GM12878 (cell line): ENCODE results near the gene CYP4A22. TPM values are rescaled to one million over a fixed set of nuclear protein-coding genes. Genes with fewer than 3 reads are reported as not detected.

ENCODE experiments used
- ATAC-seq: fragments of 200-7000 bp; cut with Tn5 transposase; 3 replicates; pipeline ENCODE4 v1.9.1; 2020; ENCODE audit warnings: mild to moderate bottlenecking, moderate library complexity
- BruUV-seq: library from RNA; stranded (reverse); fragments of 400-500 nt; replicated peaks from 2 replicates; lab custom pipeline; 2021; lab: Mats Ljungman, UMichigan
- CTCF ChIA-PET: fragments of 300-600 bp; sonication (Branson Sonifier 250); formaldehyde crosslinking; extraction: SDS; loops from one replicate; lab custom pipeline; 2021; ENCODE audit warnings: inconsistent platforms; lab: Yijun Ruan, JAX
- POLR2A ChIA-PET: fragments of 350-600 bp; formaldehyde crosslinking; extraction: SDS; loops from one replicate; lab custom pipeline; 2021; ENCODE audit warnings: inconsistent platforms; lab: Charles Lee
- RAD21 ChIA-PET: fragments of 300-600 bp; sonication (Branson Sonifier 250); formaldehyde crosslinking; loops from one replicate; lab custom pipeline; 2023; ENCODE audit warnings: antibody characterized with exemption; ENCODE audit not compliant: unreplicated experiment; lab: Charles Lee
- SMC1A ChIA-PET: fragments of 300-600 bp; sonication (Branson Sonifier 250); formaldehyde crosslinking; loops from one replicate; lab custom pipeline; 2023; ENCODE audit not compliant: unreplicated experiment, uncharacterized antibody; lab: Charles Lee
- DNase-seq: peaks from one replicate; pipeline ENCODE4 v3.0.0-alpha.2; 2011; ENCODE audit warnings: low read depth, low spot score
- FAIRE-seq: peaks from 3 replicates; lab custom pipeline; 2011; peaks lifted over from hg19 to GRCh38; lab: Jason Lieb, UNC
- H2AFZ ChIP-seq: 2 replicates; pipeline ENCODE4 v1.6.0; 2011; ENCODE audit warnings: low read depth, low read length, control low read depth; ENCODE audit not compliant: control insufficient read depth
- H3K27ac ChIP-seq: 2 replicates; pipeline ENCODE4 v1.5.1; 2011; ENCODE audit warnings: control low read depth; ENCODE audit not compliant: control insufficient read depth, insufficient read depth
- H3K27me3 ChIP-seq, 2 experiments: replicated peaks in 1 of 2; 2 replicates each; pipeline versions ENCODE4 v1.6.0 to v1.6.1; 2011; ENCODE audit warnings: low read length in 1 of 2; ENCODE audit not compliant: control insufficient read depth in 2 of 2, insufficient read depth in 2 of 2
- H3K36me3 ChIP-seq, 2 experiments: 2 replicates each; pipeline ENCODE4 v1.5.1; 2011; ENCODE audit warnings: low read length in 1 of 2; ENCODE audit not compliant: control insufficient read depth in 2 of 2, insufficient read depth in 2 of 2
- H3K4me1 ChIP-seq: 2 replicates; pipeline ENCODE4 v1.6.1; 2011; ENCODE audit warnings: mild to moderate bottlenecking, low read length, moderate library complexity, mixed read lengths; ENCODE audit not compliant: control insufficient read depth, insufficient read depth
- H3K4me2 ChIP-seq: 2 replicates; pipeline ENCODE4 v1.6.0; 2011; ENCODE audit warnings: control low read depth; ENCODE audit not compliant: control insufficient read depth, insufficient read depth
- H3K4me3 ChIP-seq: fragments of 200-600 bp; sonication (generic); 2 replicates; pipeline ENCODE4 v1.5.1; 2016
- H3K79me2 ChIP-seq: 2 replicates; pipeline ENCODE4 v1.6.0; 2011; ENCODE audit warnings: low read length; ENCODE audit not compliant: control insufficient read depth, insufficient read depth
- H3K9ac ChIP-seq: 2 replicates; pipeline ENCODE4 v1.8.0; 2011; ENCODE audit warnings: low read length, control low read depth, mixed read lengths; ENCODE audit not compliant: control insufficient read depth, insufficient read depth
- H3K9me3 ChIP-seq: replicated peaks from 3 replicates; pipeline ENCODE4 v1.5.1; 2011; ENCODE audit warnings: mild to moderate bottlenecking, low read length; ENCODE audit not compliant: control insufficient read depth, insufficient read depth
- H4K20me1 ChIP-seq: 2 replicates; pipeline ENCODE4 v1.6.0; 2011; ENCODE audit not compliant: control insufficient read depth, insufficient read depth
- MXI1 ChIP-seq: fragments of 150-350 bp; IDR thresholded peaks from 2 replicates; pipeline ENCODE4 v1.6.1; 2011; ENCODE audit warnings: low read depth, mild to moderate bottlenecking, inconsistent platforms, low read length, improper control_type of control experiment
- POLR2AphosphoS5 ChIP-seq: IDR thresholded peaks from 2 replicates; pipeline ENCODE4 v1.6.1; 2011; ENCODE audit warnings: mild to moderate bottlenecking, low read length, inconsistent platforms
- POU2F2 ChIP-seq: IDR thresholded peaks from 3 replicates; pipeline ENCODE4 v1.6.1; 2011; ENCODE audit warnings: low read depth, mild to moderate bottlenecking, low read length, borderline replicate concordance
- ZNF274 ChIP-seq: IDR thresholded peaks from one replicate; pipeline ENCODE4 v1.8.0; 2011; ENCODE audit not compliant: insufficient read length, insufficient read depth
- WGBS: methylation state at CpG from one replicate; pipeline ENCODE4 v1.1.6; 2016; ENCODE audit warnings: low lambda C conversion rate; ENCODE audit not compliant: insufficient replicate concordance, insufficient coverage; ENCODE audit errors: missing lambda C conversion rate; 5-methylcytosine and 5-hydroxymethylcytosine counted together
- in situ Hi-C: fragments of 300-500 bp; cut with MboI; formaldehyde crosslinking; loops from 9 replicates; pipeline ENCODE4 v1.14.3; 2018; ENCODE audit warnings: mixed read lengths
- intact Hi-C: fragments of 100-400 bp; cut with micrococcal nuclease; formaldehyde crosslinking; loops from one replicate; pipeline ENCODE4 v1.14.2; 2022; ENCODE audit not compliant: unreplicated experiment
- polyA plus RNA-seq, 11 experiments: library from polyadenylated mRNA; depleted of rRNA in 4 of 11; unstranded in 6 of 11; stranded (reverse) in 5 of 11; fragments of >200 nt; fragmentation: Nextera tagmentation in 4 of 11; fragmentation: Illumina TruSeq in 1 of 11; extraction: Ambion mirVana in 4 of 11; extraction: Trizol in 1 of 11; gene quantifications; 1 replicate in 1 of 11; 2 replicates in 10 of 11; pipeline versions ENCODE4 v1.2.1 to v1.2.3, GENCODE V29; 2011 to 2016; ENCODE audit warnings: inconsistent platforms in 2 of 11, missing spikeins in 2 of 11, low read depth in 1 of 11
- total RNA-seq, 4 experiments: library from RNA; depleted of rRNA in 3 of 4; stranded (reverse); fragments of >200 nt in 3 of 4; fragmentation: Illumina TruSeq in 1 of 4; extraction: Trizol in 1 of 4; gene quantifications; 2 replicates each; pipeline versions ENCODE4 v1.2.1 to v1.2.3, GENCODE V29; 2013 to 2021

The CYP4A22 gene
- total and polyA plus RNA-seq, 10 of the 15 experiments (the other 5 are each of a cell fraction or from before 2014, with no cell fraction given) = not detected

DNA sequence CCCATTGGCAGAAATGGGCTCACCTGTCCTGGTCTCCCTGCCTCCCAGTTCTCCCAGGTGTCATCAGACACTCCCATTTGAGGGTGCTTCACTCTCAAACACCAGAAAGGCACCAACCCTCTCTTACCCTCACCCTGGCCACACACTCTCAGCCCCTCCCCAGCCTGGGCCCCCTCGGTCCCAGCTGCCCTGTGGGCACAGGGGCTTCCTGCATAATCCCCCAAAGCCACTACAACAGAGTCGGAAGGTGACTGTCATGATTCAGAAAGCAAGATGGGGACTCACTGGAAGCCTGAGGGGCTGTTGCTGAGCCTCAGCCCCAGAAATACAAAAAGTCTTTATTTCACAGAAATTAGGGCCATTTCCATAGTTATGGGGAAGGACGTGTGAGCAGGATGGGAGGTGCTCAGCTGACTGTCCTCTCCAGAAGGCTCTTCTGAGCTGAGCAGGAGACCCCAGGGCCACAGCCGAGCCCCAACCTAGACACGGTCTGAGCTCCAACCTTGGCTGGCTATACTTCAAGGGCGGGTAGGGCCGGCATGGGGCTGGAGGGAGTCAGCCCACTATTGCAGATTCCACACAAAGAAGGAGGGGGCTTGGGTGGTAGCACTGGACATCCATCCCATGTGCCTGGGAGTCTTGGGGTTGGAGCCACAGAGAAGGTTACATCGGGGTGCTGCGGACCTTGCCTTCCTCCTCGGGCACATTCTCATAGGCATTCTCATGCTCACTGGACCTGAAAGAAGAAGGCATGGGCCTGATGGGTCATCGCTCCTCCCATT is 46.3 kb downstream of the CYP4A22 start:
- H3K27ac ChIP-seq = no peak overlapping the region
- no peak overlapping the region for H3K4me2 ChIP-seq
- BruUV-seq = no TSS peak
- in situ Hi-C loops (no loop called here), intact Hi-C loops (no loop called here)
- no peaks in the 10 kb centered on the region for H4K20me1 ChIP-seq
- TF ChIP-seq MXI1 (no peak), ZNF274 (no peak), POLR2AphosphoS5 (no peak)
- H3K79me2 ChIP-seq = no peaks in the 10 kb centered on the region
- H3K4me3 ChIP-seq = no peak overlapping the region
- peaks cover 3% of the 10 kb centered on the region; the same call in 1 of the 2 replicates for H3K4me1 ChIP-seq
- FAIRE-seq = no peak
- 47% methylated on average over 11 of the region's 11 CpGs for WGBS
- H3K36me3 ChIP-seq = no peaks in the 10 kb centered on the region
- ChIA-PET POLR2A (no interaction called here), RAD21 (no interaction called here), CTCF (interaction anchor here (2.7 to 6.1 kb wide), 2 partner anchors 10 to 80 kb away, joined by 20 to 70 read pairs; no protein-coding TSS in a partner anchor), SMC1A (no interaction called here)
- H2AFZ ChIP-seq = no peak overlapping the region
- no peaks in the 10 kb centered on the region; a peak in 1 of 4 replicates for H3K27me3 ChIP-seq
- DNase-seq = no peak
- no peak overlapping the region for H3K9ac ChIP-seq
- no peaks in the 10 kb centered on the region for H3K9me3 ChIP-seq
- ATAC-seq = no peak

DNA sequence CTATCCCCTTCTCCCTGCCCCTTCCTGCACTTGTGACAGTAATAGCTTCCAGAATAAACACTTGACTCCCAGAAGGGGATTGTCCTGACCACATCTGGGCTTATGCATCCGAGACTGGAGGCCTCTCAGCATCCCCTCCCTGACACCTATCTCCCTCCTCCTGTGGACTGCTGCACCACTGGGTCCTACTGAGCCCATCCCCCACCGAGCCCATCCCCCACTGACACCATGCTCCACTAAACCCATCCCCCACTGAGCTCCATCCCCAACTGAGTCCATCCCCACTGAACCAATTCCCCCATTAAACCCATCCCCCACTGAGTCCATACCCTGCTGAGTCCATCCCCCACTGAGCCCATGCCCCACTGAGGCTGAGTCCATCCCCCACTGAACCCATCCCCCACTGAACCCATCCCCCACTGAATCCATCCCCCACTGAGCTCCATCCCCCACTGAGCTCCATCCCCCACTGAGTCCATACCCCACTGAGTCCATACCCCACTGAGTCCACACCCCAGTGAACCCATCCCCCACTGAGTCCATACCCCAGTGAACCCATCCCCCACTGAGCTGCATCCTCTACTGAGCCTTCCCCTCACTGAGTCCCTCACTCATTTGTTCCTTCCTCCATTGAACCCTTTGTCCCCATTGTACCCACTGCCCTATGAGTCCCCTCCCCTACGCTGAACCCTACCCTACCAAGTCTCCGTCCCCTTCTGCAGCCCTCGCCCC is 47.0 kb downstream of the CYP4A22 start:
- H3K4me3 ChIP-seq = no peak overlapping the region
- no TSS peak for BruUV-seq
- no peaks in the 10 kb centered on the region; a peak in 1 of 4 replicates for H3K27me3 ChIP-seq
- WGBS = 41% methylated on average over 4 of the region's 5 CpGs
- ChIA-PET CTCF (interaction anchor here (2.7 kb wide), 1 partner anchor 9 kb away, joined by 20 read pairs; no protein-coding TSS in a partner anchor), POLR2A (no interaction called here), RAD21 (no interaction called here), SMC1A (no interaction called here)
- H2AFZ ChIP-seq = no peak overlapping the region
- no peaks in the 10 kb centered on the region for H3K9me3 ChIP-seq
- no peaks in the 10 kb centered on the region for H3K79me2 ChIP-seq
- H3K27ac ChIP-seq = no peak overlapping the region
- H4K20me1 ChIP-seq = no peaks in the 10 kb centered on the region
- no peak overlapping the region for H3K4me2 ChIP-seq
- ATAC-seq (no peak), FAIRE-seq (no peak), DNase-seq (no peak)
- no peak overlapping the region for H3K9ac ChIP-seq
- H3K36me3 ChIP-seq = no peaks in the 10 kb centered on the region
- H3K4me1 ChIP-seq = peaks cover 3% of the 10 kb centered on the region; the same call in 1 of the 2 replicates
- TF ChIP-seq POU2F2 = no peak
- in situ Hi-C loops = no loop called here
- intact Hi-C loops = no loop called here
